Panc1 (cell line): ENCODE results near the gene TOR1AIP2.

Experiments used
- CTCF ChIP-seq: fragments of 450-650 bp; IDR thresholded peaks from 2 replicates; pipeline ENCODE4 v1.5.1; 2017; ENCODE audit warnings: mild to moderate bottlenecking
- POLR2AphosphoS5 ChIP-seq: IDR thresholded peaks from 2 replicates; pipeline ENCODE4 v1.6.1; 2012; ENCODE audit warnings: mild to moderate bottlenecking, low read depth, low read length, moderate library complexity
- REST ChIP-seq, 2 experiments: IDR thresholded peaks; 2 replicates each; pipeline ENCODE4 v1.6.1; 2011 to 2012; ENCODE audit warnings: low read depth in 2 of 2, control low read depth in 1 of 2, low read length in 1 of 2, mild to moderate bottlenecking in 1 of 2, moderate library complexity in 1 of 2; ENCODE audit not compliant: insufficient read depth in 1 of 2
- SIN3A ChIP-seq: IDR thresholded peaks from 2 replicates; pipeline ENCODE4 v1.6.1; 2012; ENCODE audit warnings: low read depth, mild to moderate bottlenecking, low read length, moderate library complexity, borderline replicate concordance; ENCODE audit not compliant: insufficient read depth
- TCF7L2 ChIP-seq: IDR thresholded peaks from 2 replicates; pipeline ENCODE4 v1.6.1; 2011; ENCODE audit warnings: mild to moderate bottlenecking, low read depth, low read length, inconsistent platforms

GRCh38 chr1:179812501-179813292, 64.9 kb downstream of the TOR1AIP2 start:
- no peak for TF ChIP-seq CTCF
- TF ChIP-seq TCF7L2 = no peak
- no peak for TF ChIP-seq REST (IDR thresholded peaks at IDR 0.05; ENCODE audit: insufficient read depth in 1 of 2, low read depth in 2 of 2, low read length in 1 of 2)
- TF ChIP-seq POLR2AphosphoS5 = no peak
- no peak for TF ChIP-seq SIN3A
